Measurements from ENCODE around the gene USP32.
"Not testable (repeated sequence)": the region's sequence is repeated elsewhere in the genome, so short reads cannot be mapped to it uniquely, and the experiment has no call there.

USP32 gene

GRCh38 chr17:60292697-60293096 is 99.2 kb downstream of the USP32 start:
- no peak for DNase-seq

- DNase-seq, result no peak
Observed at GRCh38 chr17:60284709-60285108, 107.2 kb downstream of the USP32 start.

GRCh38 chr17:60283816-60284215 is 108.1 kb downstream of the USP32 start:
- DNase-seq, result no peak

GRCh38 chr17:60280673-60281072 is 111.3 kb downstream of the USP32 start:
- DNase-seq, result no peak

- no peak for DNase-seq
Observed at GRCh38 chr17:60278237-60278636, 113.7 kb downstream of the USP32 start.

- DNase-seq, result no peak
Observed at GRCh38 chr17:60277258-60277657, 114.7 kb downstream of the USP32 start.

- no peak for DNase-seq
Observed at GRCh38 chr17:60269417-60269816, 122.5 kb downstream of the USP32 start.

GRCh38 chr17:60260540-60260939 is 131.4 kb downstream of the USP32 start:
- no peak for DNase-seq

- DNase-seq, result no peak
Observed at GRCh38 chr17:60258313-60258712, 133.6 kb downstream of the USP32 start.

- DNase-seq, result no peak
Observed at GRCh38 chr17:60256174-60256573, 135.8 kb downstream of the USP32 start.

- DNase-seq, result no peak
Observed at GRCh38 chr17:60253048-60253447, 138.9 kb downstream of the USP32 start.

- DNase-seq, result no peak
Observed at GRCh38 chr17:60252459-60252858, 139.5 kb downstream of the USP32 start.

- DNase-seq, result no peak
Observed at GRCh38 chr17:60249290-60249826, 142.6 kb downstream of the USP32 start.

GRCh38 chr17:60248618-60249289 is 143.2 kb downstream of the USP32 start:
- DNase-seq, result no peak

GRCh38 chr17:60247836-60248461 is 144.0 kb downstream of the USP32 start:
- no peak for DNase-seq

- DNase-seq, result no peak
Observed at GRCh38 chr17:60244656-60245055, 147.3 kb downstream of the USP32 start.

- no peak for DNase-seq
Observed at GRCh38 chr17:60240290-60240689, 151.6 kb downstream of the USP32 start.

- no peak for DNase-seq
Observed at GRCh38 chr17:60231691-60232090, 160.2 kb downstream of the USP32 start.

GRCh38 chr17:60231234-60231633 is 160.7 kb downstream of the USP32 start:
- DNase-seq, result no peak

GRCh38 chr17:60230358-60230757 is 161.6 kb downstream of the USP32 start:
- no peak for DNase-seq

GRCh38 chr17:60229188-60229802 is 162.6 kb downstream of the USP32 start:
- DNase-seq, result no peak

GRCh38 chr17:60227276-60227675 is 164.7 kb downstream of the USP32 start:
- DNase-seq, result not testable (repeated sequence)

- no peak for DNase-seq
Observed at GRCh38 chr17:60224064-60224463, 167.9 kb downstream of the USP32 start.

- DNase-seq, result no peak
Observed at GRCh38 chr17:60223456-60223855, 168.5 kb downstream of the USP32 start.

All from CD4-positive, alpha-beta T cell treated with Interleukin-17A for 4 hours (primary cell).